Daoy (cell line): ENCODE results near the gene GMPS. TPM values are rescaled to one million over a fixed set of nuclear protein-coding genes. Genes with fewer than 3 reads are reported as not detected.

Source experiments
- total RNA-seq: library from RNA; depleted of rRNA; stranded (reverse); fragments of >200 nt; shearing (Covaris generic); gene quantifications from 2 replicates; pipeline ENCODE4 v1.2.3, GENCODE V29; 2014; rRNA removed

Gene GMPS
- total RNA-seq, 1 experiment from 2014 or later, result 143 TPM

Other genes with a start within 250 kb of the GMPS start
- gene PLCH1, start 125.6 kb upstream of the GMPS start, total RNA-seq, result 1.5 and 2.0 TPM in 2 replicates
- 2.6 and 10.1 TPM in 2 replicates for gene C3orf33, start 64.4 kb upstream of the GMPS start, total RNA-seq
- 23.8 and 30.7 TPM in 2 replicates for gene SLC33A1, start 16.2 kb upstream of the GMPS start, total RNA-seq
- gene KCNAB1, start 249.9 kb downstream of the GMPS start, total RNA-seq, result 2.6 TPM in 1 of 2 replicates, not detected in the other